GM12874 (cell line): ENCODE results near the gene MIB1.

Experiments
- TF ChIP-seq, protein P1 (sequence below): IDR thresholded peaks from 2 replicates; pipeline ENCODE4 v1.5.1; 2011; ENCODE audit warnings: low read depth, mild to moderate bottlenecking, control low read depth, low read length, moderate library complexity; ENCODE audit not compliant: insufficient read depth

MIB1 gene

DNA sequence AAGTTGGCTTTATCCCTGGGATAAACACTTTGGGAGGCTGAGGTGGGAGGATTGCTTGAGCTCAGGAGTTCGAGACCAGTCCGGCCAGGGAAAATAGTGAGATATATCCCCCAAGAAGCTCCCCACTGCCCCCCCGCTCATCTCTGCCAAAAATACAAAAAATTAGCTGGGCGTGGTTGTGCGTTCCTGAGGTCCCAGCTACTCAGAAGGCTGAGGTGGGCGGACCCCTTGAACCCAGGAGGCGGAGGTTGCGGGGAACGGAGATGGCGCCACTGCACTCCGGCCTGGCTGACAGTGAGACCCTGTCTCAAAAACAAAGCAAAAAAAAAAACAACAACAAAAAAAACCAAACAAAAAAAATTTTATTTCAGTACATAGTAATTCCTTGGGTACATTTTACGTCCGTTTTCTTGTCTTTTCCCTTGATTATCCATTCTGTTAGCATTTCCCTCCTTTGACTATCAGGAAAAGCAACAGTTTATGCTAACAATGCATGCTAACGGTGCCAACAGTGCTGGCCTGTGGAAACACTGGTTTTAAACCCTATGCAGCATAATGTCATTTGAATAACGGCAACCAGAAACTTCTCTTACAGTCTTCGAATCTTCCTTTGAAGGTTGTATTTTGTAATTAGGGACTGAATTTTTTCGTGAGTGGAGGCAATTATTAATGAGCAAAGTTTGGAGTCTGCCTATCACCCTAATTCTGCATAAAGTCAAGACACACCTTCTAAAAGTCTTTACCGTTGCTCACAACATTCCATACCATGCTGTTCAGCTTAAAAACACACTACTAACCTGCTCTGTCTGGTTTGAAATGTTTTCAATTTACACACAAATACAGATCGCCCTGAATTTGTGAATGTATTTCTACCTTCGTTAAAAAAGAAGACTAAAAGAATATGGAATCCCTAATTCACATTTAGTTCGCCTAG lies 721 bp upstream of the MIB1 start:
- TF ChIP-seq, protein P1, sequence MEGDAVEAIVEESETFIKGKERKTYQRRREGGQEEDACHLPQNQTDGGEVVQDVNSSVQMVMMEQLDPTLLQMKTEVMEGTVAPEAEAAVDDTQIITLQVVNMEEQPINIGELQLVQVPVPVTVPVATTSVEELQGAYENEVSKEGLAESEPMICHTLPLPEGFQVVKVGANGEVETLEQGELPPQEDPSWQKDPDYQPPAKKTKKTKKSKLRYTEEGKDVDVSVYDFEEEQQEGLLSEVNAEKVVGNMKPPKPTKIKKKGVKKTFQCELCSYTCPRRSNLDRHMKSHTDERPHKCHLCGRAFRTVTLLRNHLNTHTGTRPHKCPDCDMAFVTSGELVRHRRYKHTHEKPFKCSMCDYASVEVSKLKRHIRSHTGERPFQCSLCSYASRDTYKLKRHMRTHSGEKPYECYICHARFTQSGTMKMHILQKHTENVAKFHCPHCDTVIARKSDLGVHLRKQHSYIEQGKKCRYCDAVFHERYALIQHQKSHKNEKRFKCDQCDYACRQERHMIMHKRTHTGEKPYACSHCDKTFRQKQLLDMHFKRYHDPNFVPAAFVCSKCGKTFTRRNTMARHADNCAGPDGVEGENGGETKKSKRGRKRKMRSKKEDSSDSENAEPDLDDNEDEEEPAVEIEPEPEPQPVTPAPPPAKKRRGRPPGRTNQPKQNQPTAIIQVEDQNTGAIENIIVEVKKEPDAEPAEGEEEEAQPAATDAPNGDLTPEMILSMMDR, result no peak

DNA sequence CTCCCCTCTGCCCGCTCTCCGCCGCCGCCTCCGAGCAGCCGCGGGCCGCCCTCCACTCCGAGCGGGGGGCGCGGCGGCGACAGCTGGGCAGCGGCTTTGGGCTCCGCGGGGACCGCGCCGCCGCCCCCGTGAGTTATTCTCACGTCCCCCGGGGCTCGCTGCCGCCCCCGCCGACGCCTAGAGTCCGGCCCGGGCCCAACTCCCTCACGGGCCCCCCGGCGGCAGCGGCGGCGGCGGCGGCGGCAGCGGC lies 645 bp downstream of the MIB1 start:
- TF ChIP-seq, protein P1, result no peak

DNA sequence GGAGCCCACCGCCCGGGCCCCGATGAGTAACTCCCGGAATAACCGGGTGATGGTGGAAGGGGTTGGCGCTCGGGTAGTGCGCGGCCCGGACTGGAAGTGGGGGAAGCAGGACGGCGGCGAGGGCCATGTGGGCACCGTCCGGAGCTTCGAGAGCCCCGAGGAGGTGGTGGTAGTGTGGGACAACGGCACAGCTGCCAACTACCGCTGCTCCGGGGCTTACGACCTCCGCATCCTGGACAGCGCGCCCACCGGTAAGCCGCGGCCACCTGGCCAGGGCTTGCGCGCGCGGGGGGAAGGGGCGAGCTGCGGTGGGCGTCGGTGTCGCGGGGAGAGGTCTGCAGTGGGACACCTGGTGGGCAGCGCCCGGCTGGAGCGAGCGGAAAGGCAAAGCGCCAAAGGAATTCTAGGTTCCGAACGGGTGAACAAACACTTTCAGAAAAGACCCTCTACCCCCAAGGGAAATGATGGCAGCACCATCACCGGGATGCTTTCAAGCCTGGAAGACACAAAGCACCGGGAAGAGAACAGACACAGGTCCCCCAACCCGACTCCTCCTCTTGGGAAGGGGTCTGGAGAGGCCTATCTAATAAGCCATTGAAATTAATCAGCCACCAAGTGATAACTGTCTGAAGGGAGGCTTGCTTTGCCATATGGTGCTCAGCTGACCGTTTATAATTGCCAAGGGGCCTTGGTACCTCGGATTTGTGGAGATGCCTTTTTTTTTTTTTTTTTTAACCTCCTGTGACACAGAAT lies 1.1 kb downstream of the MIB1 start:
- TF ChIP-seq, protein P1, result no peak

DNA sequence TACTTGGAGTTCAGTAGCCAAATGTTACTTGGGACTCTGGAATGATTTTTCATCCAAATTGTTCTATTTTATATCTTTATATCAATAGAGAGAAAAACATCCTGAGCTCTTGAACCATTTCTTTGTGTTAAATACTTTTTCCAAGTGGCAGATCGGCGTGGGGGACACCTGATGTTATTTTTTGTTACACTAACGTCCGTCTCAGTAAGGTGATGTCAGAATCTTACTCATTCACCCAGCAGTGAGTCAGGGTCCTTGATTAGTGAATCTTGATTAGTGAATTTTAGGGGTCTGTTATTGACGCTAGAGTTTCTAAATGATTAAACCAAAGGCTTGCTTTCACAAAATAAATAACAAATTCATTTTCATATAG lies 1.7 kb downstream of the MIB1 start:
- TF ChIP-seq, protein P1, result no peak

DNA sequence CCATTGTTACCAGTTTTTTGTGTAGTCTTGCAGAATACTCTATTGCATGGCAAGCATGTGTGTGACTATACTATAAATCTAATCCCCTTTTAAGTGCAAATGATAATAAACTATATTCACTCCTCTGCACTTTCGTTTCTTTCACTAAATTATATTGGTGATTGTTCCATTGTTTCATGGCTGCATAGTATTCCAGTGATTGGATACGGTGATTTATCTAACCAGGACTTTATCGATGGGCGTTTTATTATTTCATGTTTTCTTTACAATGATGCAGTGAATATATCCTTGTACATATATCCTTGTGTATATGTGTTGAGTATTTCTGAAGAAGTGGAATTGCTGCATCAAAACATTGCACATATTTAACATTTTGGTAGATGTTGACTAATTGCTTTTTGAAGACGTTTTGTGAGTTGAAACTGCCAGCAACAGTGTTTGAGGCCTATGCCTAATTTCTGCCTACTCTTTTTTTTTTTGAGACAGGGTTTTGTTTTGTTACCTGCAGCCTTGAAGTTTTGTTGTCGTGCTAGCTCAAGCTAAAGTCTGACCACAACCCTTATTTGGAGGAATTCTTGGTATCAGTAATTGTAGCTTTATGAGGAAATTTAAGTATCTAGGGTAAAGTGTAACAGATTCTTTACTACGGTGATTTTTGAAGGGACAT lies 2.7 kb downstream of the MIB1 start:
- TF ChIP-seq, protein P1, result no peak

DNA sequence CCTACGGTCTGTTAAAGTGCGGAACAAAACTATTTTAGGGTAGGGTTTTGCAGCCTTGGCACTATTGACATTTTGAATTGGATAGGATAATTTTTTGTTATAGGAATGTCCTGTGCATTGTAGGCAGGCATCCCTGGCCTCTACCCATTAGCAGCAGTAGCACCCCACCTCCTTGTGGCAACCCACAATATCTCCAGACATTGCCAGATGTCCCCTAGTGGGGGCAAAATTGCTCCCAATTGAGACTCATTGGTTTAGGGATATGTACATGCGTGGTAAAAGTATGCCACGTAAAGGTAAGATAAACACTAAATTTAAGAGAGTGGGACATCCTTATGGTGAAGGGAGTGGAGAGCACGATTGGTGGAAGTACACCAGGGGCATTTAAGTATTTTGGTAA lies 4.6 kb downstream of the MIB1 start:
- TF ChIP-seq, protein P1, result no peak

DNA sequence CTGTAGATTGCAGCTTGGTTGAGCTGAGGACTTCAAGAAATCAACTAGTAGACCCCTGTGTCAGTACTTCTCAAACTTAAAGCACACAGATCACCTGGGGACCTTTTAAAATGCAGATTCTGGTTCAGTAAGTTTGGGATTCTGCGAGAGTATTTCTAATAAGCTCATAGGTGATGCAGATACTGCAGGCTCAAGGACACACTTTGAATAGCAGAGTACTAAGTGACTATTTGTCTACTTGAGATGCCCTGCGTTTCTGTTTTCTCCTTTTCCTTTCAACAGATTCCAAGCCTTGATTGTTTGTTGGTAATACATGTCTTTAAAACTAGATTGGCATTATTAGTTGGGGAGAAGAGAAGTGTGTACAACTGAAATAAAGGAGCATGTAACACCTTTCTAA lies 6.7 kb downstream of the MIB1 start:
- TF ChIP-seq, protein P1, result no peak
